Kidney capillary endothelial cell (primary cell): ENCODE measurements around the gene IRS1.
"Not testable (repeated sequence)": the region's sequence is repeated elsewhere in the genome, so short reads cannot be mapped to it uniquely, and the experiment has no call there.

Experiments used
- DNase-seq: peaks from one replicate; pipeline ENCODE4 v3.0.0-alpha.2; 2018; ENCODE audit warnings: low spot score

Gene IRS1, protein sequence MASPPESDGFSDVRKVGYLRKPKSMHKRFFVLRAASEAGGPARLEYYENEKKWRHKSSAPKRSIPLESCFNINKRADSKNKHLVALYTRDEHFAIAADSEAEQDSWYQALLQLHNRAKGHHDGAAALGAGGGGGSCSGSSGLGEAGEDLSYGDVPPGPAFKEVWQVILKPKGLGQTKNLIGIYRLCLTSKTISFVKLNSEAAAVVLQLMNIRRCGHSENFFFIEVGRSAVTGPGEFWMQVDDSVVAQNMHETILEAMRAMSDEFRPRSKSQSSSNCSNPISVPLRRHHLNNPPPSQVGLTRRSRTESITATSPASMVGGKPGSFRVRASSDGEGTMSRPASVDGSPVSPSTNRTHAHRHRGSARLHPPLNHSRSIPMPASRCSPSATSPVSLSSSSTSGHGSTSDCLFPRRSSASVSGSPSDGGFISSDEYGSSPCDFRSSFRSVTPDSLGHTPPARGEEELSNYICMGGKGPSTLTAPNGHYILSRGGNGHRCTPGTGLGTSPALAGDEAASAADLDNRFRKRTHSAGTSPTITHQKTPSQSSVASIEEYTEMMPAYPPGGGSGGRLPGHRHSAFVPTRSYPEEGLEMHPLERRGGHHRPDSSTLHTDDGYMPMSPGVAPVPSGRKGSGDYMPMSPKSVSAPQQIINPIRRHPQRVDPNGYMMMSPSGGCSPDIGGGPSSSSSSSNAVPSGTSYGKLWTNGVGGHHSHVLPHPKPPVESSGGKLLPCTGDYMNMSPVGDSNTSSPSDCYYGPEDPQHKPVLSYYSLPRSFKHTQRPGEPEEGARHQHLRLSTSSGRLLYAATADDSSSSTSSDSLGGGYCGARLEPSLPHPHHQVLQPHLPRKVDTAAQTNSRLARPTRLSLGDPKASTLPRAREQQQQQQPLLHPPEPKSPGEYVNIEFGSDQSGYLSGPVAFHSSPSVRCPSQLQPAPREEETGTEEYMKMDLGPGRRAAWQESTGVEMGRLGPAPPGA (N-terminal part only)

GRCh38 chr2:226799211-226799975 is at the start of gene IRS1:
TSS of gene IRS1 (minus strand) at chr2:226799820. CDS start at chr2:226798738, 1,082 bp downstream.
- DNase-seq, result no peak

- no peak for DNase-seq
These were observed 49.7 kb upstream of the IRS1 start for GRCh38 chr2:226849349-226849748.

DNA sequence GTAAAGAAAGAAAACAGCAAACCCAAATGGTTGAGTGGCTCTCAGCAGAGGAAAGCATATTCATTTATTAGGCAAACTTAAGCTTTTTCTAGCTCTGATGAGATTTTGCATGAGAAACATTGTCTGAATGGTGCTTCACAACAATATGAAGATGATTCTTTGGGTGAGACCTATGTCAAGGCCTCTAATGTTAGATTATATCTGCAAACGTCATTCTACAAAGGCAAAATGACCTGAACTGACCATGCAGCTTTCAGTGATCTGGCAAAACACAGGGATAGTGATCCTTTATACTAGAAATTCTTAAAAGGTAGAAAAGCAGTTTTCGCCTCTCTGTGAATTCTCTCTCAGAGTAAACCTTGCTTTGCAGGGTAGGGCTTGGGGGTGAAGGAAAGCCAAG is 47.9 kb upstream of the IRS1 start:
- no peak for DNase-seq

DNA sequence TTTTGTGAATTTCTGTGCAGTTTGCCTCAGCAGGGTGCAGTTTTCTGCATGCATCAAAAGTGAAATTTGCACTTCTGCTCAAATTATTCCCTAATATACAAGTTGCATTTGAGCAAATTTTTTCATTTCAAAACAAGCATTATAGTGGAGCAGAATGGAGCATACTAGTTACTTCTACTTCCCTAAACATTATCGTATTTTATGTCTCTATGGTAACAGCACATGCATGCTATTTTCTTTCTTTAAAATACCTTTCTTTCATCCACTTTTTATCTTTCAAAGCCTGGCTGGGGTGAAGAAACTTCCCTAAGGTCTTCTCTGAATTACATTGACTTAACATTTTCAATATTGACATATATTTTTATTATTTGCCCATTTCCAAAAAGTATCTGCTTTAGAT is 47.5 kb upstream of the IRS1 start:
- DNase-seq, result no peak

DNA sequence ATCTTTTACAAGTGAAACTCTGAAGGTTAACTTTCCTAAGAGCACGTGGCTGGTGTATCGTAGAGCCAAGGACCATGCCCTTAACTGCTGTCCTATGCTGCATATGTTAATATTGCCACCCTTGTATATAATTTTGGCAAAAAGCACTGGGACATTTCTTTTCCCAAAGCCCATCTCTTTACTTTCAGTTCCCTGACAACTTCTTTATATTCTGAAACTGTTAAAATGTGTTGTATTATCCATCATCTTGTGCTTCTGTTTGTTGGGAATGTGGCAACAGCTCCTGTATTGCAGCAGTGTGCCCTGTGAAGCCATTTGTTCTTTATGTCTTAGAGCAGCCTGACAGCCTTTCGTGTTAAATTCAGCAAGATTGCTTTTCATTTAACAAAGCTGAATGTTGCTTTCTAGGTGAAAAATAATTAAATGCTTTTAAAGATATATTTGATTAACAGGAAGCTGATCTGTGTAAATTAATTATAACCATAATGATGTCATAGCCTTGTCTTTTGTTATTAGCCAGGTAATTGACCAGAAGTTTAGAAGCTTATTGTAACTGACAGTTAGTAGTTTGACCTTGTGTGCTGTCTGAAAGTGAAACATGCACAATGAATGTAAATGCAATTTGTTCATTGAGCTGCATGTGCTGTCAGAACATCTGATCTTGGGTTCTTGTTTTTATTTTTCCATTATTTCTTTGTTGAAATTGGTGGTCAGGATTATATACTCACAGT is 45.9 kb upstream of the IRS1 start:
- no peak for DNase-seq

GRCh38 chr2:226843001-226843400 is 43.4 kb upstream of the IRS1 start:
- not testable (repeated sequence) for DNase-seq

- DNase-seq, result no peak
These were observed 40.3 kb upstream of the IRS1 start for GRCh38 chr2:226839951-226840350.

DNA sequence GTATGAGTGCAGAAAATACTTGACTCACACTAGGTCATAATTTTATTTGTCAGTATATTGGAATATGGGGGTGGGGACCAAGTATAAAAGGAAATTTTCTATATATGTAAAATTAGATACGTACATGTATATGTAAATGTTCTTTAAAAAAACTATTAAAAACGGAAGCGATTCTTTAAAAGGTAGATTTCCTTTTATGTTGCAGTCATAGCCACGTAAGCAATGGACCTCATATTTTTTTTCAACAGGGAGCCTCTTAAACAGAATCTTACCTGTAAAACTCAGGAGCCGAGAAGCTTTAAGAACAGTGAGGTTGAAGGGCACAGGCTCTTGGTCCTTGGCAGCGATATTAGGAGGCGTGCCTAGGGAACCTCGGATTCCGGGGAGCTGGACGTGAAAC is 39.5 kb upstream of the IRS1 start:
- no peak for DNase-seq

- DNase-seq, result no peak
These were observed 39.1 kb upstream of the IRS1 start for GRCh38 chr2:226838722-226839121.

DNA sequence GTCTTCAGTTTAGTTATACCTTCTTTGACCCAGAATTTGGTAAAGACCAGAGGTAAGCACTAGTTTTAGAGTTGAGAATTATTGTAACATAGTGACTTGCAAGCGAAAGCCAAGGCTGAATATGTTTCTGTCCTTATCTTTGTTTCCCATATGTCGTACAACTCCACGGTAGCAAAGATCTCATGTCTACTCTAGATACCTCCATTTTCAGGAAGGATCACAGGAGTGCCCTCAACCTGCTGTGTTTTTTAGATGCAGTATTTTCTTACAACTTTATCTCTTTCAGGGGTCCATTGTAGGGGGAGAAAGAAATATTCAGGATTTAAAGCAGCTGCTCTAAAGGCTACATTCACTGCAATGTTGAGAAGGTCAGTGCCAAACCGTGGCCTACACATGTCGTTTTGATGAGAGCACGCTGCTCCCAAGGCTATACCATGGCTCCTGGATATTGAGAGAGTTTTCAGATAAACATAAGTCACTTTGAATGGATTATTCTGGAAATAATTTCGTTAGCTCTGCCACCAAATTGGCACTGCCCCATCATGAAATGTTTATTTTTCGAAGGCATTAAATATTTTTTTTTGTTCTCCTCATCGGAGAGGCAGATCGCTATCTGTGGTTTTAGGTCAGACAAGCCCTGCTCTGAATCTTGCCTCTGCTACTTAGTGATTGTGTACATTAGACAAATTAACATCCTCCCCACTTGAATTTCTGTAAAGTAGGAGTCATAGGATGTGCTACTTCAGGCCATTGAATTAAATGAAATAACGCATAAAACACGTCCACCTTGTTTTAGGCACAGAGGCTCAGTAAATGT is 38.4 kb upstream of the IRS1 start:
- no peak for DNase-seq

GRCh38 chr2:226837334-226837733 is 37.7 kb upstream of the IRS1 start:
- no peak for DNase-seq

- DNase-seq, result no peak
These were observed 36.9 kb upstream of the IRS1 start for GRCh38 chr2:226836548-226836885.

GRCh38 chr2:226835796-226836547 is 36.4 kb upstream of the IRS1 start, which contains the start of gene RHBDD1:
TSS of gene RHBDD1 (plus strand) at chr2:226836054. CDS start at chr2:226864694, 28,640 bp downstream.
- peak; percentile 81 for DNase-seq

- no peak for DNase-seq
These were observed 35.8 kb upstream of the IRS1 start for GRCh38 chr2:226835420-226835795.

GRCh38 chr2:226834880-226835279 is 35.3 kb upstream of the IRS1 start:
- DNase-seq, result not testable (repeated sequence)

DNA sequence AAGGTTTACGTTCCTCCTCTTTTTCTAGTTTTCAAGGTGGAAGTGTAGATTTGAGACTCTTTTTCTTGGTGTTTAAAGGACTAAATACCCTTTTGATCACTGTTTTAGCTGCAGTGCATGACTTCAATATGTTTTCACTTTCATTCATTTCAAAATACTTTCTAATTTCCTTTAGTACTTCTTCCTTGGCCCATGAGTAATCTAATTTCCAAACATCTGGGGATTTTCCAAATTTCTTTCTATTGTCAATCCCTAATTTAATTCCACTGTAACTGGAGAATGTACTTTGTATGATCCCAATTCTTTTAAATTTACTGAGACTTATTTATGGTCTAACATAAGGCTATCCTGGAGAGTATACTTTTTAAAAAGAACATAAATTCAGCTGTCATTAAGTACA is 32.4 kb upstream of the IRS1 start:
- DNase-seq, result no peak

DNA sequence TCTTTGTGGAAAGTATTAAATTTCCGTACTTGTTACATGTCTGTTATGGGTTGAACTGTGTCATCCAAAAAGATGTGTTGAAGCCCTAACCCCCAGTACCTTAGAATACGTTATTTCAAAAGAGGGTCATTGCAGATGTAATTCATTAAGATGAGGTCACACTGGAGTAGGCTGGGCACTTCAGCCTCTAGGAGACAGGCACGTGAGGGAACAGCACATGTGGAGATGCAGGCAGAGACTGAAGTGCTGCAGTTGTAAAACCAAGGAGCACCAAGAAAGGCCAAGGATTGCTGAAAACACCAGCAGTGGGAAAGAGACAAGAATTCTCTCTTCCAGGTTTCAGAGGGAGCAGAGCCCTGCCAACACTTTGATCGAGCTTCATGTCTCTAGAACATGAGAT is 31.6 kb upstream of the IRS1 start:
- no peak for DNase-seq

DNA sequence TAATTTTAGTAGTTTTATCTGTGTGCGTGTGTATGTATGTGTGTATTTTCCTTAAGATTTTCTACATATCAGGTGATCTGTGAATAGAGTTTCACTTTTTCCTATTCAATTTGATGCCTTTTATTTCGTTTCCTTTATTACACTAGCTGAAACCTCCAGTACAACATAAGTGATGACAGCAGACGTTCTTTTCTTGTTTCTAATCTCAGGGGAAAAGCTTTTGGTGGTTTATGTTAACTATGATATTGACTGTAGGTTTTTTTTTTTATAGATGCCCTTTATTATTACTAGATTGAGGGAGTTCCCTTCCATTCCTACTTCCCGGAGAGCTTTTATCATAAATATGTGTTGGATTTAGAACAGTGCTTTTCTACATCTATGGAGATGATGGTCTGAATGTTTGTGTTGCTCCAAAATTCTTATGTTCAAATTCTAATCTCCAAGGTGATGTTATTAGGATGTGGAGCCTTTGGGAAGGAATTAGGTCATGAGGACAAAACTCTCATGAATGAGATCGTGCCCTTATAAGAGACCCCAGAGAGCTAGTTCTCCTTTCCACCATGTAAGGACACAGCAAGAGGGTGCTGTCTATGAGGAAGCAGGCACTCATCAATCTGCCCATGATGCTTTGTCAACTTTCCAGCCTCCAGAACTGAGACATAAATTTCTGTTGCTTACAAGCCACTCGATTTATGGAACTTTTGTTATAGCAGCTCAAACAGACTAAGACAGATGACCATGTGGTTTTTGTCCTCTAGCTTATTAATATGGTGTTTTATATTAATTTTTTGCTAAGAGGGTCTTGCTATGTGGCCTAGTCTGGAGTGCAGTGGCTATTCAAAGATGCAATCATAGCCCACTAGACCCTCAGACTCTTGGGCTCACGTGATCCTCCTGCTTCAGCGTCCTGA is 30.4 kb upstream of the IRS1 start:
- DNase-seq, result no peak

GRCh38 chr2:226828191-226828590 is 28.6 kb upstream of the IRS1 start:
- no peak for DNase-seq
